Measurements from ENCODE around the gene CDC25B. TPM values are rescaled to one million over a fixed set of nuclear protein-coding genes. Genes with fewer than 3 reads are reported as not detected.

Gene CDC25B
- total and polyA plus RNA-seq, 2 of the 13 experiments (the other 11 are each of a cell fraction or from before 2014, with no cell fraction given): 14.5 to 19.4 TPM

GRCh38 chr20:3786126-3786484, 10.0 kb upstream of the CDC25B start (continued):
- TF ChIP-seq PAX8 (CRISPR knock-in tag; IDR thresholded peaks at IDR 0.05; ENCODE audit: borderline replicate concordance) (no peak), ZNF784 (CRISPR knock-in tag; IDR thresholded peaks at IDR 0.05; ENCODE audit: borderline replicate concordance) (no peak), SRSF9 (IDR thresholded peaks at IDR 0.05; ENCODE audit: borderline replicate concordance, insufficient read depth, low read depth, low read length, poor library complexity, severe bottlenecking) (no peak), NFKB2 (CRISPR knock-in tag; IDR thresholded peaks at IDR 0.05; ENCODE audit: borderline replicate concordance) (peak; percentile 50; the same call in 1 of the 2 replicates), ZNF570 (CRISPR knock-in tag; IDR thresholded peaks at IDR 0.05; ENCODE audit: borderline replicate concordance) (no peak), ZBTB14 (CRISPR knock-in tag; IDR thresholded peaks at IDR 0.05) (peak; percentile 26; the same call in 1 of the 2 replicates), FOSL2 (CRISPR knock-in tag; IDR thresholded peaks at IDR 0.05) (0 out of 2 replicates have a peak, but pooled peaks have one; percentile 5), ZSCAN5A (CRISPR knock-in tag; IDR thresholded peaks at IDR 0.05; ENCODE audit: borderline replicate concordance) (0 out of 2 replicates have a peak, but pooled peaks have one; percentile 10), TAF1 (CRISPR knock-in tag; IDR thresholded peaks at IDR 0.05) (0 out of 2 replicates have a peak, but pooled peaks have one; percentile 29), ZNF83 (CRISPR knock-in tag; IDR thresholded peaks at IDR 0.05; ENCODE audit: borderline replicate concordance) (0 out of 2 replicates have a peak, but pooled peaks have one; percentile 62), ZNF619 (CRISPR knock-in tag; IDR thresholded peaks at IDR 0.05) (no peak), STAT6 (CRISPR knock-in tag; IDR thresholded peaks at IDR 0.05; ENCODE audit: borderline replicate concordance) (no peak), MXD4 (CRISPR knock-in tag; IDR thresholded peaks at IDR 0.05) (no peak), MAX (IDR thresholded peaks at IDR 0.05) (peak; percentile 72), RBFOX2 (IDR thresholded peaks at IDR 0.05; ENCODE audit: low read depth, low read length) (peak; percentile 74), PHB2 (IDR thresholded peaks at IDR 0.05; ENCODE audit: partially characterized antibody) (no peak), ETV6 (CRISPR knock-in tag; conservative IDR thresholded peaks at IDR 0.05) (peak; percentile 33; the same call in 1 of the 2 replicates), HMG20B (CRISPR knock-in tag; conservative IDR thresholded peaks at IDR 0.05) (no peak), KDM2A (CRISPR knock-in tag; IDR thresholded peaks at IDR 0.05; ENCODE audit: borderline replicate concordance, low read depth) (peak; percentile 50; the same call in 1 of the 2 replicates), ELF1 (CRISPR knock-in tag; IDR thresholded peaks at IDR 0.05) (0 out of 2 replicates have a peak, but pooled peaks have one; percentile 6), CTCF (CRISPR knock-in tag; IDR thresholded peaks at IDR 0.05) (no peak; the same call in 1 of the 2 replicates), AHR (CRISPR knock-in tag; IDR thresholded peaks at IDR 0.05) (peak; percentile 60; the same call in 1 of the 2 replicates)

Data from HepG2 (cell line).